PC-9 (cell line): ENCODE measurements around the gene ZDBF2.

ENCODE experiments used
- EZH2 ChIP-seq: fragments of 200-600 bp; sonication (generic); IDR thresholded peaks from 2 replicates; pipeline ENCODE4 v1.8.0; 2017; ENCODE audit warnings: antibody characterized with exemption, low read depth
- TF ChIP-seq, protein P1 (sequence below): fragments of 200-600 bp; sonication (generic); conservative IDR thresholded peaks from 2 replicates; pipeline ENCODE4 v1.6.1; 2017; ENCODE audit warnings: mixed run types, antibody characterized with exemption, mild to moderate bottlenecking, moderate library complexity

GRCh38 chr2:206273905-206274304, 558 bp upstream of the ZDBF2 start:
- TF ChIP-seq, protein P1, sequence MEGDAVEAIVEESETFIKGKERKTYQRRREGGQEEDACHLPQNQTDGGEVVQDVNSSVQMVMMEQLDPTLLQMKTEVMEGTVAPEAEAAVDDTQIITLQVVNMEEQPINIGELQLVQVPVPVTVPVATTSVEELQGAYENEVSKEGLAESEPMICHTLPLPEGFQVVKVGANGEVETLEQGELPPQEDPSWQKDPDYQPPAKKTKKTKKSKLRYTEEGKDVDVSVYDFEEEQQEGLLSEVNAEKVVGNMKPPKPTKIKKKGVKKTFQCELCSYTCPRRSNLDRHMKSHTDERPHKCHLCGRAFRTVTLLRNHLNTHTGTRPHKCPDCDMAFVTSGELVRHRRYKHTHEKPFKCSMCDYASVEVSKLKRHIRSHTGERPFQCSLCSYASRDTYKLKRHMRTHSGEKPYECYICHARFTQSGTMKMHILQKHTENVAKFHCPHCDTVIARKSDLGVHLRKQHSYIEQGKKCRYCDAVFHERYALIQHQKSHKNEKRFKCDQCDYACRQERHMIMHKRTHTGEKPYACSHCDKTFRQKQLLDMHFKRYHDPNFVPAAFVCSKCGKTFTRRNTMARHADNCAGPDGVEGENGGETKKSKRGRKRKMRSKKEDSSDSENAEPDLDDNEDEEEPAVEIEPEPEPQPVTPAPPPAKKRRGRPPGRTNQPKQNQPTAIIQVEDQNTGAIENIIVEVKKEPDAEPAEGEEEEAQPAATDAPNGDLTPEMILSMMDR = no peak
- TF ChIP-seq EZH2 = no peak
